Measurements from ENCODE around the gene GDA. TPM values are rescaled to one million over a fixed set of nuclear protein-coding genes. Genes with fewer than 3 reads are reported as not detected.

GDA gene
- total RNA-seq, 1 donor from 2014 or later, result 0.30 TPM

GRCh38 chr9:72193478-72193881 is 44.2 kb downstream of the GDA start:
- no peak overlapping the region for H3K27ac ChIP-seq
- no peak for TF ChIP-seq CTCF (IDR thresholded peaks at IDR 0.05)
- no peaks in the 10 kb centered on the region for H3K27me3 ChIP-seq (ENCODE audit: low read depth)
- intact Hi-C loops (cut with DNase I), result no loop called here
- ATAC-seq, result no peak
- no peak for DNase-seq
- H3K9me3 ChIP-seq, result no peaks in the 10 kb centered on the region
- no peaks in the 10 kb centered on the region for H3K4me1 ChIP-seq
- H3K36me3 ChIP-seq, result no peaks in the 10 kb centered on the region
- H3K4me3 ChIP-seq, result no peak overlapping the region

GRCh38 chr9:72199238-72199637 is 50.0 kb downstream of the GDA start:
- intact Hi-C loops (cut with DNase I), result no loop called here
- H3K4me1 ChIP-seq, result no peaks in the 10 kb centered on the region
- DNase-seq (no peak), ATAC-seq (no peak)
- H3K36me3 ChIP-seq, result no peaks in the 10 kb centered on the region
- no peaks in the 10 kb centered on the region for H3K27me3 ChIP-seq (ENCODE audit: low read depth)
- no peak for TF ChIP-seq CTCF (IDR thresholded peaks at IDR 0.05)
- H3K9me3 ChIP-seq, result no peaks in the 10 kb centered on the region
- H3K4me3 ChIP-seq, result no peak overlapping the region
- no peak overlapping the region for H3K27ac ChIP-seq

- no peak overlapping the region for H3K4me3 ChIP-seq
- DNase-seq, result no peak
- no peaks in the 10 kb centered on the region for H3K4me1 ChIP-seq
- no peak overlapping the region for H3K27ac ChIP-seq
- ATAC-seq, result no peak
- H3K27me3 ChIP-seq (ENCODE audit: low read depth), result no peaks in the 10 kb centered on the region
- H3K9me3 ChIP-seq, result no peaks in the 10 kb centered on the region
- H3K36me3 ChIP-seq, result no peaks in the 10 kb centered on the region
- intact Hi-C loops (cut with DNase I), result no loop called here
- TF ChIP-seq CTCF (IDR thresholded peaks at IDR 0.05), result no peak
Observed at GRCh38 chr9:72200452-72200851, 51.2 kb downstream of the GDA start.

DNA sequence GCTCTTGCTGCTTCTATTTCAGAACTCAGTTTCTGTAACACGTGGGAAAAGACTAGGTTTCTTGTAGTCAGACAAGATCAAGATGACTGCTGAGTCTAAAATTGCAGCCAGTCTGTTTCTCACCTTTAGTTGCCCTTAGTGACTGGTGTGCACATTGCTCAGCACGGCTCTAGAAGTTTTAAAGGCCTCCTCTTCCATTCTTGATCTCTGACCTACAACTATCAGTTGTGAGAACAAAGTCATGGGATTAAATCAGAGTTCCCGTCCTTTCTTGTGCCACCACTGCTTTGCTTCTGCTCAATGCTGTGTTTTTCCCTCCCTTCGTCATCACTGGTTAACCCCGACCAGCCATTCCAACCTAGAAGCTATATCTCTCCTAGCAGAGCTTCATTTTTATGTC is 52.8 kb downstream of the GDA start:
- intact Hi-C loops (cut with DNase I), result no loop called here
- no peak overlapping the region for H3K27ac ChIP-seq
- no peaks in the 10 kb centered on the region for H3K4me1 ChIP-seq
- ATAC-seq (no peak), DNase-seq (no peak)
- H3K4me3 ChIP-seq, result no peak overlapping the region
- no peaks in the 10 kb centered on the region for H3K9me3 ChIP-seq
- H3K27me3 ChIP-seq (ENCODE audit: low read depth), result no peaks in the 10 kb centered on the region
- H3K36me3 ChIP-seq, result no peaks in the 10 kb centered on the region
- no peak for TF ChIP-seq CTCF (IDR thresholded peaks at IDR 0.05)

DNA sequence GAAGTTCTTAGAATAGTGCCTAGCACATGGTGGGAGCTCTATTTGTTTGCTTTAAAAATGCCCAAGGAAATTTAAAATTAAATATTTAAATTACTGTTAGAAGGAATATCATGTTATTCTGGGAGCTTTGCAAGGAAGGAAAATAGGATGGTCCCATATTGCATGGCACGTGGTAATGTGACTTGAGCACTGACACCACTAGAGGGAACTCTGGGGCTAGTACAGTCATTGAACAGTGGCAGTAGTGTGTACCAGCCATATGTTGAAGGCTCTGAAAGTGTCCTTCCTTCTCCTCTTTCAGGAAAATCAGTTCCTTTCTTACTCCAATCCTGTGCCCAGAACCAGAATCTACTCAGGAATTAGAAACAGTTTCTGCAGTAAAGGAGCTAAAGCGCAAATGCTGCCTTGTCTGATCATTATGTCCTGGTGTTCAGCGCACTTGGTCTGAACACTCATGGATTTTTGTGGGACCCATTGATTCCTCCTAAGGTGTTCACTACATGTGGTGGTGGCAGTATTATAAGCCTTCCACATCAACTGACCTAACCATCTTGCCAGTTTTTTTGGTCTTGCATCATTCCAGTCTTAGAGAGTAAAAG is 54.1 kb downstream of the GDA start:
- Histone ChIP-seq H3K36me3 (no peaks in the 10 kb centered on the region), H3K4me3 (no peak overlapping the region), H3K27me3 (ENCODE audit: low read depth) (no peaks in the 10 kb centered on the region), H3K4me1 (no peaks in the 10 kb centered on the region), H3K9me3 (no peaks in the 10 kb centered on the region), H3K27ac (no peak overlapping the region)
- peak; percentile 41 to 70 for ATAC-seq
- intact Hi-C loops (cut with DNase I), result no loop called here
- TF ChIP-seq CTCF (IDR thresholded peaks at IDR 0.05), result peak; percentile 37
- DNase-seq, result no peak

DNA sequence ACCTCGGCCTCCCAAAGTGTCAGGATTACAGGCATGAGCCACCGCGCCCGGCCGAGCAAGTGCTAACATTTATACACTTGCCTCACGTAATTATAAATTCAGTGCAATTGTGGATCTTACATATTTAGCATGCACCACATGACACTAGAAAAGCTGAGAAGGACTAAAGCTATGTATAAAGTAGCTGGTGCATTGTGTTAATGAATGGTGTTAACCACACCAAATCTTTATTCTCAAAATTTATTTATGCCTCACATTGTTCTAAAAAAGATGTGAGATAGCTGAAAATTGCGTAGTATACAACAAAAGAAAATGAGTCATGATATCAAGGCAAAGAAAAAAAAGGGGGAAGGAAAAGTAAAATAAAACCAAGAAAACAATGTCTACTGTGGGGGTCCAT is 54.8 kb downstream of the GDA start:
- no peak overlapping the region for H3K27ac ChIP-seq
- DNase-seq (no peak), ATAC-seq (no peak)
- H3K9me3 ChIP-seq, result no peaks in the 10 kb centered on the region
- no peak for TF ChIP-seq CTCF (IDR thresholded peaks at IDR 0.05)
- H3K4me3 ChIP-seq, result no peak overlapping the region
- intact Hi-C loops (cut with DNase I), result no loop called here
- H3K36me3 ChIP-seq, result no peaks in the 10 kb centered on the region
- H3K27me3 ChIP-seq (ENCODE audit: low read depth), result no peaks in the 10 kb centered on the region
- H3K4me1 ChIP-seq, result no peaks in the 10 kb centered on the region

Data from lower lobe of right lung (tissue), 2 donors.